SK-MEL-5 (cell line): ENCODE data around the gene GNG8. TPM values are rescaled to one million over a fixed set of nuclear protein-coding genes. Genes with fewer than 3 reads are reported as not detected.
A peak's percentile ranks its signal among the peaks of the same experiment; 100 is the strongest.

ENCODE experiments used
- DNase-seq: peaks from one replicate; pipeline ENCODE4 v3.0.0-alpha.2; 2016; ENCODE audit warnings: low read depth, low spot score
- in situ Hi-C: cut with HindIII; loops from 2 replicates; pipeline ENCODE4 v1.10.0; 2016; ENCODE audit warnings: low sequenced_read_pairs, high pct_unique_total_duplicates, low pct_unique_long_range_greater_than_20kb
- total RNA-seq: library from RNA; depleted of rRNA; stranded (reverse); fragments of >200 nt; shearing (Covaris generic); gene quantifications from 2 replicates; pipeline ENCODE4 v1.2.3, GENCODE V29; 2014

Gene GNG8
- total RNA-seq, 1 experiment from 2014 or later, result not detected

GRCh38 chr19:46609511-46610412 is 26.2 kb downstream of the GNG8 start:
- no peak for DNase-seq
- in situ Hi-C loops, result no loop called here

GRCh38 chr19:46608581-46609345 is 27.2 kb downstream of the GNG8 start:
- in situ Hi-C loops, result no loop called here
- DNase-seq, result no peak

- in situ Hi-C loops, result no loop called here
- no peak for DNase-seq
These were observed 27.8 kb downstream of the GNG8 start for GRCh38 chr19:46608178-46608577.

GRCh38 chr19:46607448-46607841 is 28.6 kb downstream of the GNG8 start:
- no peak for DNase-seq
- in situ Hi-C loops, result no loop called here

GRCh38 chr19:46606681-46607447 is 29.1 kb downstream of the GNG8 start:
- no peak for DNase-seq
- in situ Hi-C loops, result no loop called here

- in situ Hi-C loops, result no loop called here
These were observed 30.0 kb downstream of the GNG8 start for GRCh38 chr19:46606019-46606418.

GRCh38 chr19:46605356-46605821 is 30.6 kb downstream of the GNG8 start:
- in situ Hi-C loops, result no loop called here
- DNase-seq, result no peak

More at GRCh38 chr19:46606019-46606418, 30.0 kb downstream of the GNG8 start:
- no peak for DNase-seq

GRCh38 chr19:46604781-46605355 is 31.1 kb downstream of the GNG8 start:
- no peak for DNase-seq
- in situ Hi-C loops, result no loop called here

GRCh38 chr19:46603752-46604231 is 32.2 kb downstream of the GNG8 start:
- no peak for DNase-seq
- in situ Hi-C loops, result no loop called here

GRCh38 chr19:46603195-46603637 is 32.8 kb downstream of the GNG8 start:
- in situ Hi-C loops, result no loop called here
- no peak for DNase-seq

- in situ Hi-C loops, result no loop called here
- DNase-seq, result no peak
These were observed 33.4 kb downstream of the GNG8 start for GRCh38 chr19:46602392-46603194.

GRCh38 chr19:46601318-46602224 is 34.4 kb downstream of the GNG8 start, which contains the start of gene CALM3:
TSS of gene CALM3 (plus strand) at chr19:46601330. CDS start at chr19:46601435, 105 bp downstream.
- in situ Hi-C loops, result no loop called here
- DNase-seq, result no peak

GRCh38 chr19:46600384-46601317 is 35.4 kb downstream of the GNG8 start:
- peak; percentile 93 for DNase-seq
- in situ Hi-C loops, result no loop called here

- in situ Hi-C loops, result no loop called here
- no peak for DNase-seq
These were observed 36.2 kb downstream of the GNG8 start for GRCh38 chr19:46599716-46600373.
